GM19193 (cell line): Measurements from ENCODE around the gene TBC1D1.

Experiments
- POLR2A ChIP-seq: IDR thresholded peaks from 4 replicates; pipeline ENCODE4 v1.6.1; 2011; ENCODE audit not compliant: insufficient read depth, insufficient read length; ENCODE audit errors: extremely low read depth

TBC1D1 gene

DNA sequence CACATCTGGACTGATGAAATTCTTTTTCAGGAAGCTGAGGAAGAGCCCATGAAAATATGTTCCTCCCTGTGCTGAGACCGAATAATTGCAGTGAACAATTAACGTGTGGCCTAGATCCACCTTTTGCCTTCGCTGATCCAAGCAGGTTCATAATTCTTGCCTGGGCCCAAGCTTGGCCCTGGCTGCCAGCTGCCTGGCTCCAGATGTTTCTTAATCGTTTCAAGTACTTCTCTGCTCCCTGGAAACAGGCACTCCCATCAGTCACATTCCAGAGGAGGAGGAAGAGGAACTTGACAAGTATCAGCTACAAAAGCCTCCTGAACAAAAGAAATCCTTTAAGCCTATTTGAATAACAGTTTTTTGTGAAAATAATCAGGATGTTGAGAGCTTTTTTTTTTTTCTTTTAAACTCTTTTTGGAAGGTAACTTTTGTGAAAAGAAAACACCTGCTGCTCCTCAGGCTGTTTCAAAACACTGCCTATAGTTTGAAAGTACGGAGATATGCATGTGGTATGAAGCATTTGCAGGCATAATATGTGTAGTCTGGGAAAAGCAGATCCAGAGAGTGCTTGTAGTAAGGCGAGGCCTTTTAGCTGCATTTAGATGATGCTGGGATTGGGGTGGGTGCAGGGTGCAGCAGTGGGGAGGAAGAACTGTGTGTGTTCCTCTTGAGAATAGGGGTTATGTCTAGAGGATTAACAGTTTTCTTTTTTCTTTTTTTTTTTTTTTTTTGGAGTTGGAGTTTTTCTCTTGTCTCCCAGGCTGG is 223.7 kb downstream of the TBC1D1 start:
- no peak for TF ChIP-seq POLR2A

GRCh38 chr4:38115601-38116000 is 224.7 kb downstream of the TBC1D1 start:
- no peak for TF ChIP-seq POLR2A

GRCh38 chr4:38117591-38117990 is 226.7 kb downstream of the TBC1D1 start:
- TF ChIP-seq POLR2A, result no peak

DNA sequence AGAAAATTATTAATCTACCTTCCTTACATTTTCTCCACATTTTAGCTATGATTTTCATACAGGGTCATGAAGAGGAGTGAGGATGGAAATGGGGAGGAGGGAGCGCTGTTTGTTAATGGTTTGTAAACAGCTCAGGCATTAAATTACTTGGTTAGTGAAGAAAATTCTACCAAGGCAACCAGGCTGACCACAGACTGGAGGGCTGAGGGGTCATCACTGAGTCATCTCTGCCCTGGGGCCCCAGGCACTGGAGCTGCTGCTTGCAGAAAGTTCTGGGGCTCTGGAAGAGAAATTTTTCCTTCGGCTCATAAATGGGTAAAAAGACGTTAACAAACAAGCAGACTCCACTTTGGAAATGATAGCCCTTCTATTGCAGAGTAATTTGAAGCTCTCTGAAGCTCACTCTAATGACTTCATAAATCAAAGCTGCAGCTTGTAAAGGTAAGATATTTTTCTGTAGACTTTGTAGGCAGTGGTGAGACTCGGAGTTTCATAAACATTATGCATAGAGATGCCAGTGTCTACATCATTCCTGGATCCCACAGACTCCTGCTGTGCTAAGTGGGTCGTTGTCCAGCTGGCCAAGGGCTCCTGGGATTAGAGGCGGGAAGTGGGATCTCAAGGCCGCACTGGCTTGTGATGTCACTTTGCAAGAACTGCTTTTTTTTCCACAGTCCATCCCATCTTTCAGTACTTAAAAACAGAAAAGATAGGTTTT is 228.9 kb downstream of the TBC1D1 start:
- no peak for TF ChIP-seq POLR2A

GRCh38 chr4:38120772-38121171 is 229.9 kb downstream of the TBC1D1 start:
- TF ChIP-seq POLR2A, result no peak

GRCh38 chr4:38122060-38122459 is 231.2 kb downstream of the TBC1D1 start:
- no peak for TF ChIP-seq POLR2A

GRCh38 chr4:38123555-38123954 is 232.7 kb downstream of the TBC1D1 start:
- TF ChIP-seq POLR2A, result no peak

GRCh38 chr4:38124961-38125360 is 234.1 kb downstream of the TBC1D1 start:
- TF ChIP-seq POLR2A, result no peak

GRCh38 chr4:38125816-38126215 is 234.9 kb downstream of the TBC1D1 start:
- no peak for TF ChIP-seq POLR2A

- TF ChIP-seq POLR2A, result peak; percentile 30
These were observed 237.9 kb downstream of the TBC1D1 start for GRCh38 chr4:38128478-38129459.

DNA sequence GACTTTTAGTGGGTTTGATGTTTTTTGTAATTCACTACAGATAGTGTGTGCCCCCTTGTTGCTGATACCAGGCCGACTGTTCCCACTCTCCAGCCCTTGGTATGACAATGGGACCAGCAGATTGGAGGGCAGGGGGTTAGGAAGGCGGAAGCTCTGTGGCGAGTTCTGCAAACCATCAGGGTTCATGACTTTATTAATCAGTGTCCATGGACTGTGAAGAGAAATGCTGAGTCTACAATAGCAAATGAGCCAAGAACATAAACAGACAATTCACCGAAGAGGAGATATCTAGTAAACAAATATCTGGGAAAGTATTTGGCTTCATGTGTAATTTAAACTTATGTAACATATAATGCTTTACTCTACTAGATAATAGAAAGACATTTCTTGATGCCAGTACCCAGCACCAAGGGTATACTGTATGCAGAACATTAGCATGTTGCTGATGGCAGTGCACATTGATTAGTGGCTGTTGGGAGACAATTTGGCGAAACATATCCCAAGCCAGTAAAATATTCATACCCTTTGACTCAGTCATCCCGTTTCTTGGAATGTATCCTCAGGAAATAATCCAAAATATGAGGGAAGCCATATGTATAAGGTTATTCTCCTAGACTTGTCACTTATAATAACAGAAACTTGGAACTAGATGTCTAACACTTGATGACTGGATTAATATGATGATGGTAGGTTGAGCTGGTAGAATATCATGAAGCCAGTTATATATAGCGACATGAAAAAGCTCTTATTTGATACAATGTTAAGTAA is 238.8 kb downstream of the TBC1D1 start:
- no peak for TF ChIP-seq POLR2A

- TF ChIP-seq POLR2A, result no peak
These were observed 240.0 kb downstream of the TBC1D1 start for GRCh38 chr4:38130884-38131283.

DNA sequence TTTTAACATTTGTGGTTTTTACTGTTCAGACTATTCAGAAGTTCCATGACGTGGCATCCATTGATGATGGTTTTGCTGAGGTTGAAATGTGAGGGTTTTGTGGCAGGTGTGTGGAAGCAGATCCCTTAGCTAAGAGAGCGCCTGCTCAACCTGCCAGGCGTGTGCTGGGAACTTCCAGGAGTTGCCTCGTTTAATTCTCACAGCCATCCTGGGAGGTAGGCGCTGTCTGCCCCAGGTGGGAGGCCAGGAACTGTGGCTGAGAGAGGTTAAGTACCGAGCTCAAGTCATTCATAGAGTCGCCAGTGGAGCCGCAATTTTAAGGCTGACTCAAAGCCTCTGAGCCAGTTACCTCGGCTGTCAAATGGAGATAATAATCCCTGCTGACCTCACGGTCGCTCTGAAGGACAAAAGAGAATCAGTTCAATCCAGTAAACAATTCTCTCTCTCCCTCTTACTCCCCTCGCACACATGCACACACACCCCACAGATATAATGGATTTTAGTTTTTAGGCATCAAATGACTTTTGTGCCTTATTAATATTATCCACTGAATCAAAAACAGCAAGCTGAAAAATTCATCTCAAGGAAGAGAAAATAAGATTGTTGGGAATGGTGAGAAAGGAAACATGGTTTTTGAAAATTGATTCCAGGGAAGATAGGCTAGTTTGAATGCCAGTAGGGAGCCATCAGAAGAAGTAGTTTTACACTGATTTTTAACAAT is 240.6 kb downstream of the TBC1D1 start:
- TF ChIP-seq POLR2A, result no peak
